ENCODE measurements around the gene TCHHL1. TPM values are rescaled to one million over a fixed set of nuclear protein-coding genes. Genes with fewer than 3 reads are reported as not detected.
A peak's percentile ranks its signal among the peaks of the same experiment; 100 is the strongest.

The TCHHL1 gene

GRCh38 chr1:152034654-152035538 is 54.0 kb downstream of the TCHHL1 start:
- peak overlapping the region; percentile 100 for H3K9ac ChIP-seq (ENCODE audit: low read depth, low read length)
- peaks cover 41% of the 10 kb centered on the region for H3K36me3 ChIP-seq (ENCODE audit: insufficient read depth, low read length)
- peaks cover 23% of the 10 kb centered on the region for H3K4me1 ChIP-seq (ENCODE audit: control insufficient read depth, insufficient read depth, low read length)

GRCh38 chr1:152034324-152034653 is 54.6 kb downstream of the TCHHL1 start:
- peaks cover 25% of the 10 kb centered on the region for H3K4me1 ChIP-seq (ENCODE audit: control insufficient read depth, insufficient read depth, low read length)
- peak overlapping the region; percentile 96 for H3K4me3 ChIP-seq (ENCODE audit: low read length)
- peak overlapping the region; percentile 85 for H3K4me2 ChIP-seq (ENCODE audit: low read length)
- H3K36me3 ChIP-seq (ENCODE audit: insufficient read depth, low read length): peaks cover 41% of the 10 kb centered on the region
- no peaks in the 10 kb centered on the region for H3K27me3 ChIP-seq (ENCODE audit: control insufficient read depth, insufficient read depth, low read length)
- peak overlapping the region; percentile 100 for H3K9ac ChIP-seq (ENCODE audit: low read depth, low read length)
- H3K9me3 ChIP-seq (replicated peaks; ENCODE audit: low read length): no peaks in the 10 kb centered on the region

More at GRCh38 chr1:152034654-152035538, 54.0 kb downstream of the TCHHL1 start:
- H3K4me2 ChIP-seq (ENCODE audit: low read length): peak overlapping the region; percentile 85
- peaks cover 4% of the 10 kb centered on the region for H3K27me3 ChIP-seq (ENCODE audit: control insufficient read depth, insufficient read depth, low read length)
- H3K4me3 ChIP-seq (ENCODE audit: low read length): peak overlapping the region; percentile 96
- H3K9me3 ChIP-seq (replicated peaks; ENCODE audit: low read length): no peaks in the 10 kb centered on the region

Small RNA genes within 50 kb of the gene (small RNA-seq; reads per million reads assigned to genes)
- gene SPTLC1P4: not detected
